Measurements from ENCODE around the gene CLPTM1L.

DNA sequence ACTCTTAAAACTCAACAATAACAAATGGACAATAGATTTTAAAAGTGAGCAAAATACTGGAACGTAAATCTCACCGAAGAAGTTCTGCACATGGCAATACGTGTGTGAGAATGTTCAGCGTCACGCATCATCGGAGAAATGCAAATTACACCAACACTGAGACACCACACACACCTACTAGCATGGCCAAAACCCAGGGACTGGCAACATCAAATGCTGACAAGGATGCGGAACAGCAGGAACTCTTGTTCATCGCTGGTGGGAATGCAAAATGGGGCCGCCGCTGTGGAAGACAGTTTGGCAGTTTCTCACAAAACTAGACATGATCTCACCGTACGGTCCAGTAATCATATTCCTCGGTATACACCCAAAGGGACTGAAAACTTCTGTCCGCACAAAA, 21.6 kb upstream of the CLPTM1L start:
- TF ChIP-seq HOXA7 (CRISPR knock-in tag; IDR thresholded peaks at IDR 0.05) (no peak), JUNB (IDR thresholded peaks at IDR 0.05) (no peak), EP300 (IDR thresholded peaks at IDR 0.05) (no peak), KDM1A (IDR thresholded peaks at IDR 0.05; ENCODE audit: low read depth) (no peak), CHD4 (IDR thresholded peaks at IDR 0.05; ENCODE audit: borderline replicate concordance) (no peak), NFE2L2 (conservative IDR thresholded peaks at IDR 0.05; ENCODE audit: low read length) (no peak), JUN (IDR thresholded peaks at IDR 0.05) (no peak), POLR2A (IDR thresholded peaks at IDR 0.05; ENCODE audit: low read length) (no peak), GATA3 (IDR thresholded peaks at IDR 0.05; ENCODE audit: borderline replicate concordance) (no peak)
- TF ChIP-seq, protein P1, sequence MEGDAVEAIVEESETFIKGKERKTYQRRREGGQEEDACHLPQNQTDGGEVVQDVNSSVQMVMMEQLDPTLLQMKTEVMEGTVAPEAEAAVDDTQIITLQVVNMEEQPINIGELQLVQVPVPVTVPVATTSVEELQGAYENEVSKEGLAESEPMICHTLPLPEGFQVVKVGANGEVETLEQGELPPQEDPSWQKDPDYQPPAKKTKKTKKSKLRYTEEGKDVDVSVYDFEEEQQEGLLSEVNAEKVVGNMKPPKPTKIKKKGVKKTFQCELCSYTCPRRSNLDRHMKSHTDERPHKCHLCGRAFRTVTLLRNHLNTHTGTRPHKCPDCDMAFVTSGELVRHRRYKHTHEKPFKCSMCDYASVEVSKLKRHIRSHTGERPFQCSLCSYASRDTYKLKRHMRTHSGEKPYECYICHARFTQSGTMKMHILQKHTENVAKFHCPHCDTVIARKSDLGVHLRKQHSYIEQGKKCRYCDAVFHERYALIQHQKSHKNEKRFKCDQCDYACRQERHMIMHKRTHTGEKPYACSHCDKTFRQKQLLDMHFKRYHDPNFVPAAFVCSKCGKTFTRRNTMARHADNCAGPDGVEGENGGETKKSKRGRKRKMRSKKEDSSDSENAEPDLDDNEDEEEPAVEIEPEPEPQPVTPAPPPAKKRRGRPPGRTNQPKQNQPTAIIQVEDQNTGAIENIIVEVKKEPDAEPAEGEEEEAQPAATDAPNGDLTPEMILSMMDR (IDR thresholded peaks at IDR 0.05), result no peak
- TF ChIP-seq, protein P2, sequence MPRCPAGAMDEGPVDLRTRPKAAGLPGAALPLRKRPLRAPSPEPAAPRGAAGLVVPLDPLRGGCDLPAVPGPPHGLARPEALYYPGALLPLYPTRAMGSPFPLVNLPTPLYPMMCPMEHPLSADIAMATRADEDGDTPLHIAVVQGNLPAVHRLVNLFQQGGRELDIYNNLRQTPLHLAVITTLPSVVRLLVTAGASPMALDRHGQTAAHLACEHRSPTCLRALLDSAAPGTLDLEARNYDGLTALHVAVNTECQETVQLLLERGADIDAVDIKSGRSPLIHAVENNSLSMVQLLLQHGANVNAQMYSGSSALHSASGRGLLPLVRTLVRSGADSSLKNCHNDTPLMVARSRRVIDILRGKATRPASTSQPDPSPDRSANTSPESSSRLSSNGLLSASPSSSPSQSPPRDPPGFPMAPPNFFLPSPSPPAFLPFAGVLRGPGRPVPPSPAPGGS (IDR thresholded peaks at IDR 0.05), result no peak
- TF ChIP-seq, protein P3, sequence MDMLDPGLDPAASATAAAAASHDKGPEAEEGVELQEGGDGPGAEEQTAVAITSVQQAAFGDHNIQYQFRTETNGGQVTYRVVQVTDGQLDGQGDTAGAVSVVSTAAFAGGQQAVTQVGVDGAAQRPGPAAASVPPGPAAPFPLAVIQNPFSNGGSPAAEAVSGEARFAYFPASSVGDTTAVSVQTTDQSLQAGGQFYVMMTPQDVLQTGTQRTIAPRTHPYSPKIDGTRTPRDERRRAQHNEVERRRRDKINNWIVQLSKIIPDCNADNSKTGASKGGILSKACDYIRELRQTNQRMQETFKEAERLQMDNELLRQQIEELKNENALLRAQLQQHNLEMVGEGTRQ (IDR thresholded peaks at IDR 0.05), result no peak
- TF ChIP-seq, protein P4, sequence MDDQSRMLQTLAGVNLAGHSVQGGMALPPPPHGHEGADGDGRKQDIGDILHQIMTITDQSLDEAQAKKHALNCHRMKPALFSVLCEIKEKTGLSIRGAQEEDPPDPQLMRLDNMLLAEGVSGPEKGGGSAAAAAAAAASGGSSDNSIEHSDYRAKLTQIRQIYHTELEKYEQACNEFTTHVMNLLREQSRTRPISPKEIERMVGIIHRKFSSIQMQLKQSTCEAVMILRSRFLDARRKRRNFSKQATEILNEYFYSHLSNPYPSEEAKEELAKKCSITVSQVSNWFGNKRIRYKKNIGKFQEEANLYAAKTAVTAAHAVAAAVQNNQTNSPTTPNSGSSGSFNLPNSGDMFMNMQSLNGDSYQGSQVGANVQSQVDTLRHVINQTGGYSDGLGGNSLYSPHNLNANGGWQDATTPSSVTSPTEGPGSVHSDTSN (IDR thresholded peaks at IDR 0.05), result no peak
- TF ChIP-seq, protein P5, sequence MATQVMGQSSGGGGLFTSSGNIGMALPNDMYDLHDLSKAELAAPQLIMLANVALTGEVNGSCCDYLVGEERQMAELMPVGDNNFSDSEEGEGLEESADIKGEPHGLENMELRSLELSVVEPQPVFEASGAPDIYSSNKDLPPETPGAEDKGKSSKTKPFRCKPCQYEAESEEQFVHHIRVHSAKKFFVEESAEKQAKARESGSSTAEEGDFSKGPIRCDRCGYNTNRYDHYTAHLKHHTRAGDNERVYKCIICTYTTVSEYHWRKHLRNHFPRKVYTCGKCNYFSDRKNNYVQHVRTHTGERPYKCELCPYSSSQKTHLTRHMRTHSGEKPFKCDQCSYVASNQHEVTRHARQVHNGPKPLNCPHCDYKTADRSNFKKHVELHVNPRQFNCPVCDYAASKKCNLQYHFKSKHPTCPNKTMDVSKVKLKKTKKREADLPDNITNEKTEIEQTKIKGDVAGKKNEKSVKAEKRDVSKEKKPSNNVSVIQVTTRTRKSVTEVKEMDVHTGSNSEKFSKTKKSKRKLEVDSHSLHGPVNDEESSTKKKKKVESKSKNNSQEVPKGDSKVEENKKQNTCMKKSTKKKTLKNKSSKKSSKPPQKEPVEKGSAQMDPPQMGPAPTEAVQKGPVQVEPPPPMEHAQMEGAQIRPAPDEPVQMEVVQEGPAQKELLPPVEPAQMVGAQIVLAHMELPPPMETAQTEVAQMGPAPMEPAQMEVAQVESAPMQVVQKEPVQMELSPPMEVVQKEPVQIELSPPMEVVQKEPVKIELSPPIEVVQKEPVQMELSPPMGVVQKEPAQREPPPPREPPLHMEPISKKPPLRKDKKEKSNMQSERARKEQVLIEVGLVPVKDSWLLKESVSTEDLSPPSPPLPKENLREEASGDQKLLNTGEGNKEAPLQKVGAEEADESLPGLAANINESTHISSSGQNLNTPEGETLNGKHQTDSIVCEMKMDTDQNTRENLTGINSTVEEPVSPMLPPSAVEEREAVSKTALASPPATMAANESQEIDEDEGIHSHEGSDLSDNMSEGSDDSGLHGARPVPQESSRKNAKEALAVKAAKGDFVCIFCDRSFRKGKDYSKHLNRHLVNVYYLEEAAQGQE (IDR thresholded peaks at IDR 0.05), result no peak
